CD4-positive, alpha-beta T cell (primary cell): ENCODE measurements around the gene CCN5. TPM values are rescaled to one million over a fixed set of nuclear protein-coding genes. Genes with fewer than 3 reads are reported as not detected.

Experiments
- ATAC-seq: fragments of 200-7000 bp; cut with Tn5 transposase; one replicate; pipeline ENCODE4 v1.10.0; 2022; ENCODE audit warnings: mild to moderate bottlenecking; ENCODE audit not compliant: poor library complexity
- CTCF ChIA-PET: fragments of 350-600 bp; sonication (Branson Sonifier 250); formaldehyde crosslinking; loops from one replicate; lab custom pipeline; 2021; ENCODE audit warnings: antibody characterized with exemption, inconsistent platforms; lab: Charles Lee
- POLR2A ChIA-PET: fragments of 350-600 bp; sonication (Branson Sonifier 250); formaldehyde crosslinking; loops from one replicate; lab custom pipeline; 2021; ENCODE audit warnings: antibody characterized with exemption, inconsistent platforms; lab: Charles Lee
- DNase-seq, 14 experiments: peaks; one replicate each; pipeline ENCODE4 v3.0.0-alpha.2; 2013 to 2020; ENCODE audit warnings: mixed read lengths in 2 of 14
- H3K27ac ChIP-seq, 2 donors: one replicate each; pipeline versions ENCODE4 v1.5.1 to v1.7.0; 2013; ENCODE audit warnings: low read length in 2 of 2, low read depth in 1 of 2, mild to moderate bottlenecking in 1 of 2
- H3K27me3 ChIP-seq, 2 experiments: 1 replicate in 1 of 2; 2 replicates in 1 of 2; pipeline versions ENCODE4 v1.6.1 to v1.7.0; 2013; ENCODE audit warnings: low read length in 2 of 2, control low read depth in 1 of 2, mild to moderate bottlenecking in 1 of 2, moderate library complexity in 1 of 2; ENCODE audit not compliant: insufficient read depth in 2 of 2, control insufficient read depth in 1 of 2
- H3K36me3 ChIP-seq: one replicate; pipeline ENCODE4 v1.6.1; 2013; ENCODE audit warnings: low read length, control low read depth; ENCODE audit not compliant: insufficient read depth
- H3K4me1 ChIP-seq: one replicate; pipeline ENCODE4 v1.6.1; 2013; ENCODE audit warnings: low read length, control low read depth; ENCODE audit not compliant: insufficient read depth
- H3K4me3 ChIP-seq: one replicate; pipeline ENCODE4 v1.5.1; 2013; ENCODE audit warnings: mild to moderate bottlenecking, low read length, moderate library complexity
- H3K9me3 ChIP-seq, 2 experiments: 1 replicate in 1 of 2; 2 replicates in 1 of 2; pipeline versions ENCODE4 v1.6.1 to v1.7.0; 2013; ENCODE audit warnings: low read length in 2 of 2, mild to moderate bottlenecking in 2 of 2, control low read depth in 1 of 2, moderate library complexity in 1 of 2; ENCODE audit not compliant: control insufficient read depth in 1 of 2, insufficient read depth in 1 of 2
- H3K27ac Mint-ChIP-seq: one replicate; pipeline ENCODE4 v1.8.0; 2020; ENCODE audit warnings: mixed read lengths
- H3K27me3 Mint-ChIP-seq: one replicate; pipeline ENCODE4 v1.8.0; 2021; ENCODE audit warnings: mixed read lengths
- H3K36me3 Mint-ChIP-seq: one replicate; pipeline ENCODE4 v1.8.0; 2021; ENCODE audit warnings: low read depth, mixed read lengths
- H3K4me1 Mint-ChIP-seq: one replicate; pipeline ENCODE4 v1.8.0; 2021; ENCODE audit warnings: low read depth, mixed read lengths
- H3K4me3 Mint-ChIP-seq: one replicate; pipeline ENCODE4 v1.8.0; 2020; ENCODE audit warnings: mild to moderate bottlenecking, mixed read lengths
- H3K9me3 Mint-ChIP-seq: one replicate; pipeline ENCODE4 v1.8.0; 2020; ENCODE audit warnings: mixed read lengths
- intact Hi-C, 2 experiments: fragments of 100-400 bp; cut with DNase I in 1 of 2; cut with micrococcal nuclease in 1 of 2; formaldehyde crosslinking; loops; one replicate each; pipeline versions ENCODE4 v1.15.1 to v1.9.0; 2023 to 2025; cut with DNase I, micrococcal nuclease
- total RNA-seq, 174 experiments: library from RNA in 2 of 174; stranded (reverse) in 2 of 174; gene quantifications; one replicate each; pipeline ENCODE4 v1.2.3 and lab custom pipeline; 2021 to 2026
- TF ChIP-seq, protein P1 (sequence below): fragments of 200-600 bp; IDR thresholded peaks from one replicate; pipeline ENCODE4 v1.8.0; 2022; ENCODE audit warnings: antibody characterized with exemption, mild to moderate bottlenecking

CCN5 gene
- total RNA-seq, 2 experiments from 2014 or later = not detected

DNA sequence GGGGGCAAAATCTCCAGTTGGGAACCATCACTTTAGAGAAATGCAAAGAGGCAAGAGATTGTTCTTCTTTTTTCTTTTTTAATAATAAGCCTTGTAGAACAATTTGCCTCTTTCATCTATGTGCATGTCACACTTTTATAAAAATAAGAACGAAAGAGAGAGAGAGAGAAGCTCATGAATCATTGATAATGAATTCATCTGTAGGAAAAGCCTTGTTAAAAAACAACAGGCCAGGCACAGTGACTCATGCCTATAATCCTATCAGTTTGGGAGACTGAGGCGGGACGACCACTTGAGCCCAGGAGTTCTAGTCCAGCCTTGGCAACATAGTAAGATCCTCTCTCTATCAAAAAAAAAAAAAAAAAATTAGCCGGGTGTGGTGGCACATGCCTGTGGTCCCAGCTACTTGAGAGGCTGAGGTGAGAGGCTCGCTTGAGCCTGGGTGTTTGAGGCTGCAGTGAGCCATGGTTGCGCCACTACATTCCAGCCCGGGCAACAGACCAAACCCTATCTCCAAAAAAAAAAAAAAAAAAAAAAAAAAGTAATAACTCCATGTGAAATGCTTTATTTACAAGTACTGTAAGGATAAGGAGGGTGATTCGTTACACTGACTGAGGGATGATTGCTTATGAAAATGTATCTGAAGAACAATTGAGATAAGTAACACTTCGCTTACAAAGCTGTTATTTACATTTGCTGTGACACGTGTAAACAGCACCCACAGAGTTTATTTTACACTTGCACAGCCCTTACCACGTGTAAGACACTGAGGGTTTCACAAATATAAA lies 6.0 kb downstream of the CCN5 start:
- TF ChIP-seq, protein P1, sequence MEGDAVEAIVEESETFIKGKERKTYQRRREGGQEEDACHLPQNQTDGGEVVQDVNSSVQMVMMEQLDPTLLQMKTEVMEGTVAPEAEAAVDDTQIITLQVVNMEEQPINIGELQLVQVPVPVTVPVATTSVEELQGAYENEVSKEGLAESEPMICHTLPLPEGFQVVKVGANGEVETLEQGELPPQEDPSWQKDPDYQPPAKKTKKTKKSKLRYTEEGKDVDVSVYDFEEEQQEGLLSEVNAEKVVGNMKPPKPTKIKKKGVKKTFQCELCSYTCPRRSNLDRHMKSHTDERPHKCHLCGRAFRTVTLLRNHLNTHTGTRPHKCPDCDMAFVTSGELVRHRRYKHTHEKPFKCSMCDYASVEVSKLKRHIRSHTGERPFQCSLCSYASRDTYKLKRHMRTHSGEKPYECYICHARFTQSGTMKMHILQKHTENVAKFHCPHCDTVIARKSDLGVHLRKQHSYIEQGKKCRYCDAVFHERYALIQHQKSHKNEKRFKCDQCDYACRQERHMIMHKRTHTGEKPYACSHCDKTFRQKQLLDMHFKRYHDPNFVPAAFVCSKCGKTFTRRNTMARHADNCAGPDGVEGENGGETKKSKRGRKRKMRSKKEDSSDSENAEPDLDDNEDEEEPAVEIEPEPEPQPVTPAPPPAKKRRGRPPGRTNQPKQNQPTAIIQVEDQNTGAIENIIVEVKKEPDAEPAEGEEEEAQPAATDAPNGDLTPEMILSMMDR = no peak
- ChIA-PET CTCF (no interaction called here), POLR2A (no interaction called here)
- no peaks in the 10 kb centered on the region for H3K4me1 Mint-ChIP-seq
- Histone ChIP-seq H3K4me3 (no peak overlapping the region), H3K9me3 (no peaks in the 10 kb centered on the region), H3K36me3 (no peaks in the 10 kb centered on the region), H3K27ac (no peak overlapping the region), H3K27me3 (no peaks in the 10 kb centered on the region), H3K4me1 (no peaks in the 10 kb centered on the region)
- no peak overlapping the region for H3K4me3 Mint-ChIP-seq
- H3K9me3 Mint-ChIP-seq = no peaks in the 10 kb centered on the region
- no peak overlapping the region for H3K27ac Mint-ChIP-seq
- no peaks in the 10 kb centered on the region for H3K36me3 Mint-ChIP-seq
- ATAC-seq (no peak), DNase-seq (no peak)
- intact Hi-C loops = loop anchor here in 1 of 2 experiments (5.0 kb wide), 1 partner anchor 846 kb away; no protein-coding TSS in a partner anchor
- H3K27me3 Mint-ChIP-seq = no peaks in the 10 kb centered on the region

DNA sequence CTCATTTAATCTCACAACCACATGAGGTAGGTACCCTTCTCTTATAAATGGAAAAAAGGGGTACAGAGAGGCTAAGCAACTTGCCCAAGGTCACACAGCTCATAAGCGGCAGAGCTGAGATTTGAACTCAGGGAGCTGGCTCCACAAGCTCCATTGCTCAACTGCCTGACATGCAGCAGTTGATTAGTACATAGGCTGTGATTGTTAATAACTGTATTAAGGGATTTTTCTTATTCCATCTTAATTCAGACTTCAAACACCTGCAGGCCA lies 6.6 kb downstream of the CCN5 start:
- TF ChIP-seq, protein P1 = no peak
- no peaks in the 10 kb centered on the region for H3K36me3 ChIP-seq
- H3K27ac ChIP-seq = no peak overlapping the region
- H3K27me3 ChIP-seq = no peaks in the 10 kb centered on the region
- ChIA-PET POLR2A (no interaction called here), CTCF (no interaction called here)
- H3K9me3 ChIP-seq = no peaks in the 10 kb centered on the region
- no peak overlapping the region for H3K4me3 ChIP-seq
- ATAC-seq = no peak
- Mint-ChIP-seq H3K27me3 (no peaks in the 10 kb centered on the region), H3K27ac (no peak overlapping the region), H3K4me1 (no peaks in the 10 kb centered on the region), H3K36me3 (no peaks in the 10 kb centered on the region), H3K4me3 (no peak overlapping the region), H3K9me3 (no peaks in the 10 kb centered on the region)
- no peak for DNase-seq
- no peaks in the 10 kb centered on the region for H3K4me1 ChIP-seq
- intact Hi-C loops = loop anchor here in 1 of 2 experiments (5.0 kb wide), 1 partner anchor 846 kb away; no protein-coding TSS in a partner anchor

DNA sequence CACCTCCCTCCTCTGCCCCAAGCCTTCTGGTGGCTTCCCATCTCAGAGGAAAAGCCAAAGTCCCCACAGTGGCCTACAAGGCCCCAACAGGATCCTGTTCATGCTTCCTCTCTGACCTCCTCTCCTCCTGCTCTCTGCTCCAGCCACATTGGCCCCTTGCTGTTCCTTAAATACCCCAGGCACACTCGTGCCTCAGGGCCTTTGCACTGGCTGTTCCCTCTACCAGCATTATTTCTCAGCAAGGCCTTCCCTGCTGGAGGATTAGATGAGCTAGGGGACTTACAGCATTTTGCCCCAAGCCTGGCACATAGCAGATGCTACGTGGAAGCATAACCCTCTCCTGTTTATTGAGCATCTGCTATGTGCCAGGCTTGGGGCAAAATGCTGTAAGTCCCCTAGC lies 7.8 kb downstream of the CCN5 start:
- Histone ChIP-seq H3K9me3 (no peaks in the 10 kb centered on the region), H3K27ac (no peak overlapping the region), H3K4me3 (no peak overlapping the region), H3K4me1 (no peaks in the 10 kb centered on the region), H3K27me3 (no peaks in the 10 kb centered on the region), H3K36me3 (no peaks in the 10 kb centered on the region)
- POLR2A ChIA-PET = no interaction called here
- intact Hi-C loops = loop anchor here in 1 of 2 experiments (5.0 kb wide), 1 partner anchor 844 kb away; no protein-coding TSS in a partner anchor
- no peak for ATAC-seq
- no peaks in the 10 kb centered on the region for H3K36me3 Mint-ChIP-seq
- H3K4me3 Mint-ChIP-seq = no peak overlapping the region
- no peaks in the 10 kb centered on the region for H3K4me1 Mint-ChIP-seq
- TF ChIP-seq, protein P1 = no peak
- H3K27ac Mint-ChIP-seq = no peak overlapping the region
- DNase-seq = no peak
- CTCF ChIA-PET = no interaction called here
- H3K27me3 Mint-ChIP-seq = no peaks in the 10 kb centered on the region
- H3K9me3 Mint-ChIP-seq = no peaks in the 10 kb centered on the region
